Subcutaneous adipose tissue (tissue), 4 donors: Measurements from ENCODE around the gene SNRNP35. TPM values are rescaled to one million over a fixed set of nuclear protein-coding genes. Genes with fewer than 3 reads are reported as not detected.

Experiments used
- CTCF ChIP-seq: fragments of 450-650 bp; IDR thresholded peaks from one replicate; pipeline ENCODE4 v1.5.1; 2016; ENCODE audit warnings: low read depth, mild to moderate bottlenecking, control low read depth, antibody characterized with exemption, moderate library complexity
- total RNA-seq, 4 donors: library from RNA; depleted of rRNA; stranded (reverse); fragments of >200 nt; gene quantifications; one replicate each; pipeline ENCODE4 v1.1.0, GENCODE V29; 2016

Gene SNRNP35, protein sequence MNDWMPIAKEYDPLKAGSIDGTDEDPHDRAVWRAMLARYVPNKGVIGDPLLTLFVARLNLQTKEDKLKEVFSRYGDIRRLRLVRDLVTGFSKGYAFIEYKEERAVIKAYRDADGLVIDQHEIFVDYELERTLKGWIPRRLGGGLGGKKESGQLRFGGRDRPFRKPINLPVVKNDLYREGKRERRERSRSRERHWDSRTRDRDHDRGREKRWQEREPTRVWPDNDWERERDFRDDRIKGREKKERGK
- 10 to 100 TPM in 1 of 4 donors, 1 to 10 TPM in 3; 8.7 to 16.8 (median 9.2) TPM for total RNA-seq

DNA sequence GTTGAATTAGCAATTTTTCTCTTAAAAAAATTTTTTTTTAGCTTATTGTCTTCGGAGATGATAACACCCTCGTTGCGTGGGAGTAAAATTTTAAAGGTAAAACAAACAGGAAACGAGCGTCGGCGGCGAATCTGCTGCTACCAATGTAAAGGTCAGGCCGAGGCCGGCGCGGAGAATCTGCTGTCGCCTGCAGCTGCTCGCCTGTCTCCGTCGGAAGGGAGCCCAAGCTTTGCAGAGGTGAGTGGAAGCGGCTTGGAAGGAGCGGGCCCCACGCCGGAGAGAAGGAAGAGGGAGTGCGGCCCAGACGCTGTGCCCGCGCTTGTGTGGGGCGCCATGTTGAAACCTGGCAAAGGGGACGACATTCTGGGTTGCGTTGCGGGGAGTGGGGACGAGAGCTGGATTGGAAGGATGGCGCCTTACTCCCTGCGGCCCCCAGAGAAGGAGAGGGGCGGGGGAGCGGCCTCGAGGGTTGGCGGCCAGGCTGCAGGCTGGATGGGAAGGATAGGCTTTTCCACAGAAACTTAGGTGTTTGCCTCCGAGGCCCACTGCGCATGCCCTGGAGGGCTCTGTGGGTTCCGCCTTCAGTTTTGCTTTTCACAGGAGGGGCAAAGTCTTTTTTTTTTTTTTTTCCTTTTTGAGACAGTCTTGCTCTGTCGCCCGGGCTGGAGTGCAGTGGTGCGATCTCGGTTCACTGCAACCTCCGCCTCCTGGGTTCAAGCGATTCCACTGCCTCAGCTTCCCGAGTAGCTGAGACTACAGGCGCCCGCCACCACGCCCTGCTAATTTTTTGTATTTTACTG, at the start of gene SNRNP35:
Gene SNRNP35, plus strand, starts transcription at position 160 of the 800 bp plus-strand sequence. CDS start 7,402 bp downstream, outside the sequence.
- no peak for TF ChIP-seq CTCF

DNA sequence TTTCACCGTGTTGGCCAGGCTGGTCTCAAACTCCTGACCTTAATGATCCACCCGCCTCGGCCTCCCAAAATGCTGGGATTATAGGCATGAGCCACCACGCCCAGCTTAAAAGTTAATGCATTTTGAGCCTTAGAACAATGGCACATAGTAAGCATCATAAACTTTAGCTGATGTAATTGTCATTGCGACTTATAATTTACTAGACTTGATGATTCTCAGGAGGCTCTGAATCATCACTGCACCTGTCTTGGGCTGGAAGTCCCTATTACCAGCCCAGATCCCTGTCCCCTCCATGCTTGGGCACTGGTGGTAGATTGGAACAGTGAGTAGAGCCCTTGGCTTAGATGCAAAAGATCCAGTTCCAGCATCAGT, 47.9 kb upstream of the SNRNP35 start:
- TF ChIP-seq CTCF, result no peak

DNA sequence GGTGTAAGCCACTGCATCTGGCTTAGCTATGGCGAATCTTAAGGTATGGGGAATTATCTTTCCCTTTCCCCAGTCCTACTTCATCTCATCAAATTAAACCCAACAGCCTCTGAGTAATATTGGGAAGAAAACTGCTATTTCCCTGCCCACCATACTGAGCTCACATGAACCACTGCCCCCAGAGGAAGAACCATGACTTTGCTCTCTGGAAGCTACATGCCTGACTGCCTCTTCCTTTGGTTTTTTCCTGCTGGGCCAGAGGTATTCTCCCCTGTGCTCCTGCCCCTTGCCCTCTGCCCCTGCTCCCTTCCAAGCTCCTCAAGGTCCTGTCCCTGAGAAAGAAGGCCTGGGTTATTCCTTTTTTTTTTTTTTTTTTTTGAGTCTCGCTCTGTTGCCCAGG, 36.6 kb upstream of the SNRNP35 start:
- no peak for TF ChIP-seq CTCF

DNA sequence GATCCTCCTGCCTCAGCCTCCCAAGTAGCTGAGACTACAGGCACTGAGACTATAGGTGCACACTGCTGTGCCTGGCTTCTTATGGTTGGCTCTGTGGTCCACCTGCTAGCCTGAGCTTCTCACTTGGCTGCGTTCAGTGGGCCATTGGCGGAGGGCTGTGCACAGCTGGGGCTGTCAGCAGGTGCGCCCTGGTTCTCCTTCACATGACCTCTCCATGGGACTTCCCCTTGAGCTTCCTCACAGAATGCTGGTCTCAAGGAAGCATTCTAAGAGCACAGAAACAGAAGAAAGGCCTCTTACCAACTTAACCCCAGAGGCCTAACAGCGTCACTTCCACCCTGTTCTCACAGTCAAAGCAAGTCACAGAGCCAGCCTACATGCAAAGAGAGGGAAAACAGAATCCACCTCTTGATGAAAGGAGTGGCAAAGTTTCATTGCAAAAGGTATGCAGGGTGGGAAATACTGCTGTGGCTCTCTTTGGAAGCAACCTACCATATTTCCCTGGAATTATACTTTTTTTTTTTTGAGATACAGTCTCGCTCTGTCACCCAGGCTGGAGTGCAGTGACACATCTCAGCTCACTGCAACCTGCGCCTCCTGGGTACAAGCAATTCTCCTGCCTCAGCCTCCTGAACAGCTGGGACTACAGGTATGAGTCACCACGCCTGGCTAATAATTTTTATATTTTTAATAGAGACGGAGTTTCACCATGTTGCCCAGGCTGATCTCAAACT, 30.7 kb upstream of the SNRNP35 start:
- TF ChIP-seq CTCF, result no peak

- TF ChIP-seq CTCF, result no peak
Observed at GRCh38 chr12:123428591-123428990, 29.3 kb upstream of the SNRNP35 start.

GRCh38 chr12:123433615-123434014, 24.3 kb upstream of the SNRNP35 start:
- no peak for TF ChIP-seq CTCF

- TF ChIP-seq CTCF, result no peak
Observed at GRCh38 chr12:123435636-123436016, 22.3 kb upstream of the SNRNP35 start.
